Measurements from ENCODE around the gene CSN1S1. TPM values are rescaled to one million over a fixed set of nuclear protein-coding genes. Genes with fewer than 3 reads are reported as not detected.

The CSN1S1 gene
- total and polyA plus RNA-seq, 2 donors (not counting 1 experiment from before 2014, with no cell fraction given), result not detected

GRCh38 chr4:69974631-69975030 lies 43.8 kb downstream of the CSN1S1 start:
- Mint-ChIP-seq H3K4me3 (no peak overlapping the region), H3K27ac (no peak overlapping the region), H3K27me3 (no peaks in the 10 kb centered on the region), H3K9me3 (ENCODE audit: insufficient read depth) (peaks cover 3% of the 10 kb centered on the region), H3K4me1 (no peaks in the 10 kb centered on the region)
- H3K9ac ChIP-seq (ENCODE audit: low read length), result no peak overlapping the region
- H3K36me3 ChIP-seq (replicated peaks in 1 of 2; ENCODE audit: control extremely low read depth in 1 of 2, control insufficient read depth in 1 of 2, extremely low read depth in 1 of 2, insufficient read depth in 2 of 2, low read length in 1 of 2), result no peaks in the 10 kb centered on the region
- no peak overlapping the region for H3K4me3 ChIP-seq (ENCODE audit: control extremely low read depth in 1 of 5, extremely low read depth in 1 of 5, insufficient read depth in 1 of 5, low read depth in 2 of 5, low read length in 4 of 5)
- DNase-seq, result no peak
- no peak for ATAC-seq (ENCODE audit: low read depth)
- no peak overlapping the region for H3K4me2 ChIP-seq (replicated peaks; ENCODE audit: low read depth, low read length, poor library complexity, severe bottlenecking)
- peaks cover 0 to 3% (median 0%) of the 10 kb centered on the region in 3 donors for H3K9me3 ChIP-seq (ENCODE audit: control extremely low read depth in 1 of 3, control insufficient read depth in 2 of 3, insufficient read depth in 1 of 3, low read length in 2 of 3)
- no peaks in the 10 kb centered on the region for H3K79me2 ChIP-seq (ENCODE audit: control insufficient read depth, insufficient read depth, low read length)
- ChIA-PET CTCF (no interaction called here), POLR2A (no interaction called here)
- no peaks in the 10 kb centered on the region for H3K4me1 ChIP-seq (ENCODE audit: control insufficient read depth in 2 of 2, insufficient read depth in 2 of 2, low read length in 2 of 2)
- no peak for TF ChIP-seq EZH2 (IDR thresholded peaks at IDR 0.05; ENCODE audit: borderline replicate concordance, insufficient read depth, low read depth, low read length, poor library complexity, severe bottlenecking)
- TF ChIP-seq CTCF (IDR thresholded peaks at IDR 0.05), result no peak
- intact Hi-C loops (cut with micrococcal nuclease), result no loop called here
- no peak overlapping the region for H2AFZ ChIP-seq (ENCODE audit: insufficient read depth, low read depth, low read length, poor library complexity, severe bottlenecking)
- H3K27me3 ChIP-seq (replicated peaks in 1 of 4; ENCODE audit: control extremely low read depth in 1 of 4, control insufficient read depth in 3 of 4, insufficient read depth in 4 of 4, low read length in 3 of 4), result no peaks in the 10 kb centered on the region
- H4K20me1 ChIP-seq (ENCODE audit: control insufficient read depth, insufficient read depth, low read length, poor library complexity, severe bottlenecking), result no peaks in the 10 kb centered on the region
- WGBS (ENCODE audit: insufficient coverage), result no CpG with 5 or more reads among the region's 1 CpG
- H3K27ac ChIP-seq (ENCODE audit: low read length in 2 of 2), result no peak overlapping the region

- no peak overlapping the region for H3K4me2 ChIP-seq (replicated peaks; ENCODE audit: low read depth, low read length, poor library complexity, severe bottlenecking)
- peaks cover 0 to 3% (median 0%) of the 10 kb centered on the region in 3 donors for H3K9me3 ChIP-seq (ENCODE audit: control extremely low read depth in 1 of 3, control insufficient read depth in 2 of 3, insufficient read depth in 1 of 3, low read length in 2 of 3)
- ChIA-PET CTCF (no interaction called here), POLR2A (no interaction called here)
- no peak overlapping the region for H2AFZ ChIP-seq (ENCODE audit: insufficient read depth, low read depth, low read length, poor library complexity, severe bottlenecking)
- DNase-seq (no peak), ATAC-seq (ENCODE audit: low read depth) (no peak)
- Mint-ChIP-seq H3K9me3 (ENCODE audit: insufficient read depth) (peaks cover 3% of the 10 kb centered on the region), H3K27ac (no peak overlapping the region), H3K27me3 (no peaks in the 10 kb centered on the region), H3K4me1 (no peaks in the 10 kb centered on the region), H3K4me3 (no peak overlapping the region)
- no peak overlapping the region for H3K9ac ChIP-seq (ENCODE audit: low read length)
- no peaks in the 10 kb centered on the region for H3K79me2 ChIP-seq (ENCODE audit: control insufficient read depth, insufficient read depth, low read length)
- no peak overlapping the region for H3K27ac ChIP-seq (ENCODE audit: low read length in 2 of 2)
- H3K4me3 ChIP-seq (ENCODE audit: control extremely low read depth in 1 of 5, extremely low read depth in 1 of 5, insufficient read depth in 1 of 5, low read depth in 2 of 5, low read length in 4 of 5), result no peak overlapping the region
- TF ChIP-seq EZH2 (IDR thresholded peaks at IDR 0.05; ENCODE audit: borderline replicate concordance, insufficient read depth, low read depth, low read length, poor library complexity, severe bottlenecking) (no peak), CTCF (IDR thresholded peaks at IDR 0.05) (no peak)
- no peaks in the 10 kb centered on the region for H3K4me1 ChIP-seq (ENCODE audit: control insufficient read depth in 2 of 2, insufficient read depth in 2 of 2, low read length in 2 of 2)
- no peaks in the 10 kb centered on the region for H3K27me3 ChIP-seq (replicated peaks in 1 of 4; ENCODE audit: control extremely low read depth in 1 of 4, control insufficient read depth in 3 of 4, insufficient read depth in 4 of 4, low read length in 3 of 4)
- H3K36me3 ChIP-seq (replicated peaks in 1 of 2; ENCODE audit: control extremely low read depth in 1 of 2, control insufficient read depth in 1 of 2, extremely low read depth in 1 of 2, insufficient read depth in 2 of 2, low read length in 1 of 2), result no peaks in the 10 kb centered on the region
- intact Hi-C loops (cut with micrococcal nuclease), result no loop called here
- H4K20me1 ChIP-seq (ENCODE audit: control insufficient read depth, insufficient read depth, low read length, poor library complexity, severe bottlenecking), result no peaks in the 10 kb centered on the region
Measured at GRCh38 chr4:69977582-69977981, 46.7 kb downstream of the CSN1S1 start.

Data from B cell (primary cell).